OCI-M2 (cell line): ENCODE data around the gene MTURN.
"Not testable (repeated sequence)": the region's sequence is repeated elsewhere in the genome, so short reads cannot be mapped to it uniquely, and the experiment has no call there.

ENCODE experiments used
- DNase-seq: peaks from one replicate; lab custom pipeline; 2025; ENCODE audit not compliant: unreplicated experiment; lab: John Stamatoyannopoulos, UW

MTURN gene

DNA sequence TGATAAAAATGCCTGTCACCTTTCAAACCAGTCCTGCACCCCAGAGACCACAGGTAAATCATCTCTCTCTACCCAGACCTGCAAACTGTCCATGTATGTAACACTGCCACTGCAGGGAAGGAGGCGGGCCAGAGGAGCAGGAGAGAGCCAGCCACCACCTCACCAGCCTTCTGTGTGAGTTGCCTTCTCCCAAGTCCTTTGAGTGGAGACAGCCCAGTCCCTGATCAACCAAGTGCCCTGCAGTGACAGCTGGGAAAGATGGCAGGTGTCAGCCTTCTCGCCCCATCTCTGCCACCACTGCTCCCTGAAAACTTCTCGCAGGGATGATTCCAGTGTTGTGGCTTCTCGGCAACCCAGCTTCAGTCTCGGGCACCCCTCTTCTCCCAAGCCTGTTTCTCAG, 42.4 kb downstream of the MTURN start:
- DNase-seq: no peak

DNA sequence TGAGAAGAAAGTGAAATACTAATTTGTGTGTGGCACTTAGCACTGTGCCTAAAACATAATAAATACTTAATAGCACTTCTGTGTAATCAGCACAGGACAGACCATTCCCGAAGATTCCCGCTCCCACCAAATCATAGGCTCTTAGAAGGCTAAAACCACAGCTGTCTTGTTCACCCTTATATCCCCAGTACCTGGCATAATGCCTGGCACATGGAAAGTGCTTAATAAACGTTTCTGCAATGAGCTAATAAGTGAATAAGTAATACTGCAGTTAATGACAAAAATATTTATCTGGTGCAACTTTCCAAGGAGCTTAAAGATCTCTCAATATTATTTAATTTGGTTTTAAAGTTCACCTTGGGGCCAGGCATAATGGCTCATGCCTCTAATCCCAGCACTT, 43.2 kb downstream of the MTURN start:
- no peak for DNase-seq

DNA sequence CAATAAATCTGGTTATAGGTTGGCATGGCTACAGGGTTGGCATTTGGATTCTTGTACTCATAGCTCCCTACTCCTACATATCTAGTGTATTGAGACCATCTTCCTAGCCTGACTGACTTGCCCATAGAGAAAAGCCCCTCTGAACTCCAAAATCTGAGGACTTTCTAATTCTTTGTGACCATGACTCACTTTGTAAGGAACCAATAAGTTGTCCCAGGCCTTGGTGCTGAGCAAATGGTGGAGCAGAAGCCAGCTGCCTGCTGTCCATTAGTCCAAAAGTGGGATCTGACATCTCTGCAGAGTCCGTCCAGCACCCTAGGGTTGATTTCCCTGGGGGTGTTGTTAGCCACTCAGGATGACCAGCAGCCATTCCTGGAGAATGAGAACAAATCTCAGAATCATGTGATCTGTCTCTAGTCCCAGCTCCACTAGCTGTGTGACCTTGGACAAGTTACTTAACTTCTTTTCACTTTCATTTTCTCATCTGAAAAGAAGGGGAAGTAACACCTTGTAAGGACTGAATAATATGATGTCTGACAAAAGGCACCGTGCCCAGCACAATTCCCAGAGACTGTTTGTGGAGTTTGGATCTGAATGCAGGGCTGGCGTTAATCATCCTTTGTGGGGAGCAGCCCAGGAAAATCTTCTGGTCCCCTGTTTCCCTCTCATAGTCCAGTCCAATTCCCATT, 44.1 kb downstream of the MTURN start:
- DNase-seq: no peak

DNA sequence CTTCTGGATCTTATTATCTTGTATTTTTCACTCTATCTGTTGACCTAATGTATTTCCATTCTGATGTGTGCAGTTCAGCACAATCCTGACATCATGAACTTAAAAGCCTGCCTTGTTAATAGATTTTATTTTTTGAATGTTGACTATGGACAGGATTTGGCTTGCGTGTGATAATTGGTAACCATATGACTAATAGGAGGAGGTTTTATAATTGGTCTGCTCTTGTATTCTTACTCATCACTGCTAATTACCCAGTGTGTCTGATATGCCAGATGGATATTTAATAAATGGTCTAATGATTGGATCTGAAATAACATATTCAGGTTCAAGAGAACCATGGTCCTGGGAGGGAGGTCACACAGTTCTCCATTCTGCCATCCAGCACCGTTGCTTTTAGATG, 45.9 kb downstream of the MTURN start:
- DNase-seq: no peak

DNA sequence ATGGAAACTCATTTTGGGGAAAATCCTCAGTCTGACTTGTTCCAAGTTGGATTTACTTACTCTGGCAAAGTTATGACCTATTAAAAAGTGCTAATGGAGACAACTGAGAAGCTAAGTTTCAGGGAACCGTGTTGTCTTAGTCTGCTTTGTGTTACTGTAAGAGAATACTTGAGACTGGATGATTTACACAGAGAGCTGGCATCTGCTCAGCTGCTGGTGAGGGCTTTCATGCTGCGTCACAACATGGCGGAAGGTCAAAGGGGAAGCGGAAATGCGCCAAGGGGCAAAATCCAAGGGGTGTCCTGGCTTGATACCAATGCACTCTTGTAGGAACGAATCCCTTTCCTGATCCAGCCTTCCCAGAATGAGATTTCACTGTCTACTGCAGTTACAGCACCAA, 46.4 kb downstream of the MTURN start:
- no peak for DNase-seq

DNA sequence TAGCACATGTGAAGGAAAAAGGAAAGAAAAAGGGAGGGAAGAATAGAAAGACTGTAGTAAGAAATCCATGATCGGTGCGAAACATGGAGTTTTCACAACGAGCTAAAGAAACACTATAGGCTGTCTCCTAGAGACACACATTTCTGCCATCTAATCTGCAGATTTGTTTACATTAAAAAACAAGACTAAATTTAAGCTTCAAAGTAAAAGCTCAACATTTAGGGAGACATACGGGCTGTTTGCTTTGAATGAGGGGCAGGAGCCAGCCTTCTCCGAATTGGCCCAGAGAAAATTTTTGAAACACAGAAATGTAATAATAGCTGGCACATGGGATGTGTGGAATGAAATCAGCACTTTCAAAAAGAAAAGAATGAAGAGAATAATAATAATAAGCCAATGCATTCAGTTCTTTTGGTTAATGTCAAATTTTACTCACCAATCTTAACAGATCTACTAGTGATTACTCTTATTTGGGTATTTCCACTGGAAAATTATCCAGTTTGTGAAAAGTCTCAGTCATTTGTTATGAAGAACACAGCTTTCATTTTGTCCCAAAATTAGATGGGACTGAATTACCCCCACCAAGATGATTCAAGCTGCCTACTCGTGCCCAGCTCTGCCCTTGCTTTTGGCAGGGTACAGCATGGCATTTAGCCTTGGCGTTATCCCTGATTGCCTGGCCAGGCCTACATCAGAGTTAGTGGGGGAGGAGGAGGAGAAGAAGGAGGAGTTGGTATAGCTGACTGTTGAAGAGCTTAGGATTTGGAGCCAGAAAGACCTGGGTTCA, 47.1 kb downstream of the MTURN start:
- no peak for DNase-seq

DNA sequence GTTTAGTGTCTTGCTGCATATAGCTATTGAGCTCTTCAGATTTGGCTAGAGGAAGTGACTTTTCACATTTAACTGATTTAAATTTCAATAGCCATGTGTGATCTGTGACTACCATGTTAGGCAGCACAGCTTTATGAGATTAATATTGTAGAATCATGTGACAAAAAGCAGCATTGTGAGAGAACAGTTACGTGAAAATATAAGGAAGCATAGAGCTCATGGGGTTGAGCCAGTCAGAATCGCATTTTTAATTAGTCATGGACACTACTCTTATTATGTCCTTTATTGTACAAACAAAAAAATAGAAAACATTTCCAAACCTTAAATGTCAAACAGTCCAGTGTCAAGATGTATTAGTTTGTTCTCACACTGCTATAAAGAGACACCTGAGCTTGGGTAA, 48.0 kb downstream of the MTURN start:
- no peak for DNase-seq

DNA sequence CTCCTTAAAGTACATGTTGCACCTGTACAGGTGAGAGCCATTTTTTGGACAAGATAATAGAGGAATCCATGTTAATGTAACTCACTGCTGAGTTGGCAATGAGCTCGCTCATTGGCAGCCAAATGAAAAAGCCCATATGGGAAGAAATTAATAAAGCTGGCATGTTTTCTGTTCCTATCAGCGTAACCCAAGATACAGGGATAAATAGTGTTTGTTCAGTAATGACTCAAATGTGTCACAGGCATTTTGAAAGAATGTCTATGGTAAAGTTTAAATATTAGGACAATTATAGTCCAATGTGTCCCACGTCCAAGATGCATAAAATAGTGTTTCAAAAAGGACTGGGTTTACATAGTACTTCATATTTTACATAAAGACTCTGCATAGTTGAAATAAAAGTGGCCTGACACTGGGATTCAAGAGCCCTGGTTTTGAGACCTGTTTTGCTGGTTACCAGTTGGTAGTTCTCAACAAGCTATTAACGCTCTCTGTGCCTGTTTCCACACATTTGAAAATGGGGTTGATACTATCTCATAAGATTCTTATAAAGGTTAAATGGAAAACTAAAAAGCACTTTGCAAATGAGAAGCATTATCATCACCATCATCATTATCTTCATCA, 49.1 kb downstream of the MTURN start:
- no peak for DNase-seq

DNA sequence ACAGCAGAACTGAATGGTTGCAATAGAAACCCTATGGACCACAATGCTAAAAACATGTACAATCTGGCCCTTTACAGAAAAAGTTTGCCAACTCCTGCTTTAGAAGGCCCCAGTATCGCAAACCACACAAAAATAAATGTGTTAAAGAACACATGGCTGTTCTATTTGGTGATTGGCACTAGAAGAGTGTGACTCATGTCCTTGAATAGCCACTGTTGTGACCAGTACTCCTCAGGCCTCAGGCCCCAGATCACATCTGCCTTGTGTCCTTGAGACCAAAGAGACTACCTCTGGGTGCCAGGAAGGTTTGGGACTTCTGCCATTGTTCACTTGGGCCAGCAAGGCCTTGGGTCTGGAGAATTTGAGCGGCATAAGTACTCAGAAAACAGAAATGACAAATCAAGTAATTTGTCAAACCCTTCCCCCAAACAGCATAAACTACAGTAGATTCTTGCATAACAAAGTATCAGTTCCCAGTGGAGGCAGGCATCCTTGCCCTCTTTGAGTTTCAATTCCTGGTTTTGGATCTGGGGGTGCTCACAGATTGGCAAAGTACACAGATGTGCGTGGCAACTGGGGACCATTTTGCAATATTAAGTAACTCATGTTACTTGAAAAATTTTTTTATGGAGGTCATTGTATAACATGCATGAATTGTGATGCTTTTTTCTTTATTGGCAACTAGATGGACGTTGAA, 50.2 kb downstream of the MTURN start:
- DNase-seq: no peak

DNA sequence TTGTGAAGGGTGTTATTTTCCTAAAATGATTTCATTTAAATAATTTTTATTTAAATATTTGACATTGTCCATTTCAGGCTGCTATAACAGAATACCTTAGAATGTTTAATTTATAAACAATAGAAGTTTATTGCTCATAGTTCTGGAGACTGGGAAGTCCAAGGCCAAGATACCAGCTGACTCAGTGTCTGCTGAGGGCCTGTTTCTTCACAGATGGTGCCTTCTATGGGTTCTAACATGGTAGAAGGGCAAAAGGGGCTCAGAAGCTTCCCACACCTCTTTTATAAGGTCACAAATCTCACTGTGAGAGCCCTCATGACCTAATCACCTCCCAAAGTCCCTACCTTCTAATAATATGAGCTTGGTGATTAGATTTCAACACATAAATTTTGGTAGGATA, 50.7 kb downstream of the MTURN start:
- DNase-seq: no peak

DNA sequence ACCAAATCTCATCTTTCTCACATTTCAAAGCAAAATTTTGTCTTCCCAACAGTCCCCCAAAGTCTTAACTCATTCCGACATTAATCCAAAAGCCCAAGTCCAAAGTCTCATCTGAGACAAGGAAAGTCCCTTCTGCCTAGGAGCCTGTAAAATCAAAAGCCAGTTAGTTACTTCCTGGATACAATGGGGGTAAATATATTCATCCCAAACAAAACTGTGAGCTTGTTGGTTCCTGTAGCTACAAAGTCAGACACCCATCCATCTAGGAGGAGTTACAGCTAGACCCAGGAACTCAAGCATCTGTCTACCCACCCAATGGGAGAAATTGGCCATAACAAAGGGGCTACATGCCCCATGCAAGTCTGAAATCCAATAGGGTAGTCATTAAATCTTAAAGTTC, 51.9 kb downstream of the MTURN start:
- no peak for DNase-seq

DNA sequence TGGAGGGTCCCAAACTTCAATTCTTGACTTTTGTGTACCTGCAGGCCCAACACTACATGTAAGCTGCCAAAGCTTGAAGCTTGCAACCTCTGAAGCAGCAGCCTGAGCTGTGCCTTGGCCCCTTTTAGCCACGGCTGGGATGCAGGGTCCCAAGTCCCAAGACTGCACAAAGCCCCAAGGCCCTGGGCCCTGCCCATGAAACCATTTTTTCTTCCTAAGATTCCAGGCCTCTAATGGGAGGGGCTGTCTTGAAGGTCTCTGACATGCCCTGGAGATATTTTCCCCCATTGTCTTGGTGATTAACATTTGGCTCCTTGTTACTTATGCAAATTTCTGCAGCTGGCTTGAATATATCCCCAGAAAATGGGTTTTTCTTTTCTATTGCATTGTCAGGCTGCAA, 52.7 kb downstream of the MTURN start:
- DNase-seq: no peak

DNA sequence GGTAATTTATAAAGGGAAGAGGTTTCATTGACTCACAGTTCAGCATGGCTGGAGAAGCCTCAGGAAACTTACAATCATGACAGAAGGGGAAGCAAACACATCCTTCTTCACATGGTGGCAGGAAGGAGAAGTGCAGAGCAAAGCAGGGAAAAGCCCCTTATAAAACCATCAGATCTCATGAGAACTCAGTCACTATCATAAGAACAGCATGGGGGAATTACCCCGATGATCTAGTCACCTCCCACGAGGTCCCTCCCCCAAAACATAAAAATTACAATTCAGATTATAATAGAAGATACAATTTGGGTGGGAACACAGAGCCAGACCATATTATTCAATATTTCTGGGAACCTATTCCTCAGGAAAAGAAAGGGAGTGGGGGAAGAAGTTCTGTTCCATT, 53.6 kb downstream of the MTURN start:
- DNase-seq: not testable (repeated sequence)

DNA sequence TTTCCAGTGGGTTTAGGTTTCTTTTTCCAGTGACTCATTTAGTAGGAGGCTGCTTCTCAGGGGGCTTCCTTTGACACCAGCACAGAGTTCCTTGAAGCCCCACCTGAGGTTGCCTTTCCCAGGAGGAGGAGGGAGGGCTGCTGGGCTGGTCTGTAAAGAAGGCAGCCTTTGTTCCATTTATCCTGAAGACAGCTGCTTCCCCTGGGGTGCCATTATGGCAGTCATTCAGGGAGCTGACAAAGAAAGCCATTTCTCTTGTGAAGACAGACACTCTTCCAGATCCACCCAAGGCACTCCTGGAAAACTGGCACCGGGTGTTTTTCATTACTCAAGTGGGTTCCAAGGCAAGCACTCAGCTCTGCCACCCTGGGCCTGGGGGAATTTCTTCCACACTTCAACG, 54.0 kb downstream of the MTURN start:
- no peak for DNase-seq

DNA sequence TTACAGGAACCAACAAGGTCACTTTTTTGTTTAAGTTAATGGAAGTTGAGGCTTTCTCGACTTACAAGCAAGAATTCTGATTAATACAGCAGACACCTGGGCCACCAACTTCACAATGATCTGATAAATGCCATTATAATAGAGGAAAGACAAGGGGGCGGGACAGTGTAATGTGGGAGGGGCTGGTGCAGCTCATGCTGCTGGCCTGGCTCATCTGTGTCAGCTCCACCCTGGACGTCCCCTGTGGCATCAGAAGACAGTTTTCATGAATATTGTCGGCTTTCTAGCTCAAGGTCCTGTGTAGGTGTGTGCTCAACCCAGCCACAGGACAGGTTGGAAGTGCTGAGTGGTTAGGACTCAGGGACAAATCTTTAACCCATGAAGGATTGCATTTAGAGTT, 57.0 kb downstream of the MTURN start:
- DNase-seq: no peak

DNA sequence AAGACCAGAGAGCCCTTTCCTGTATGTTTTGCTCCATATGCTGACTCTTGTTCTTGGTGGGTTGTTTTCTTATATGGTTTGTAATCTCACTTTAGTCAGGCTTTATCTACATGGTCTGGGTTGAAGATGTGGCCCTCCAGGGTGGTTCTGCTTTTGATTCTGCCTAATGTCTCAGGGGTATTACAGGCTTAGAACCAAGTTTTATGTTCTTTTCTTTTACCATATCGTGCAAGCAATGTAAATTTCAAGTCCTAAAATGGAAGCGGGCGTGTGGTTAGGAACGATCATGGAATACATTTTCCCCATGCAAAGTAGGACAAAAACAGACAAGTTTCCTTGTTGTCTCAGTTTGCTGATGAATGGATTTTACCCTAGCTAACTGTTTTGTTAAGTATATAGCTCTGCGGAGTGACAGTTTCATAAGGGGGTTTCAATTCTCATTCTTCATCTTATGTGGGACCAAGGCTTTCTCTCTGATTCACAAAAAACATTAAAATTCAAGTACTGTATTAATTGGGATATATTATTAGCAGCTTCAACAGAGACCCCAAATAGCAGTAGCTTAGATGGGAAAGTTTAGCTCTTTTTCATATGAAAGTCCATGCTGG, 58.7 kb downstream of the MTURN start:
- DNase-seq: no peak

DNA sequence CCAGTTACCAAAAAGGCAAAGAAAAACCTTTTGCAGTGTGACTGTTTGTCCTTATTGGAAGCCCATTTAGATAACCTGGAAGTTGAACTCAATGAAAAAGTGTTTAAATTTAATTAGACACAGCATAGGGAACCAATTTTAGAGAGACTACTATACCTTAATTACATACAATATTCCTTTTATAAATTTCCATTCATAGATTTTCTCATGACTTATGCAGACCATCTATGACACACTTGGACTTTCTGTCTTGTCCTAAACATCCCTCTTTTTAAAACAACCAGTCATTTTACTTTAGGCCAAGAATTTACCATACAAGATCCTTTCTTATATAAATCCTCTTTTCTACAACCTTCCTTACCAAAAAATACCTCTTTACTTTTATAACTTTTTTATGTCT, 61.6 kb downstream of the MTURN start:
- no peak for DNase-seq

DNA sequence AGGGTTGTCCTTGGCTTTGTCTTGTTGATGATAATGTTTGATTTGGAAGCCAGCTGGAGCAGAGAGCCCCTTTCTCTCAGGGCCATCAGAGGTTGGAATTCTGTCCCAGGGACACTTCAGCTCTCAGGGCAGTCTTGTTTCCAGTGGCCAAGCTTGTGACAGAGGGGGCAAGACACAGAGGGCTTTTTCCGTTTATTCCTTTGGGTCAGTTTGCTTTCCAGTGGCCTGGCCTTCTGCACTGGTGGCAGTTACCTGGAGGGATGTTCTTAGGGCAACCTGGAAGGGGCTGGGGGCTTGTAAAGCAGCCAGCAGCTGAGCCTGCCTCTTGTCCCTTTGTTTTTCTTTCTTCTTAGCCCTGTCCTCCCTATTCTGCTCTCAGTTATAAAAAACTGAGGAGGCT, 62.7 kb downstream of the MTURN start:
- DNase-seq: no peak

DNA sequence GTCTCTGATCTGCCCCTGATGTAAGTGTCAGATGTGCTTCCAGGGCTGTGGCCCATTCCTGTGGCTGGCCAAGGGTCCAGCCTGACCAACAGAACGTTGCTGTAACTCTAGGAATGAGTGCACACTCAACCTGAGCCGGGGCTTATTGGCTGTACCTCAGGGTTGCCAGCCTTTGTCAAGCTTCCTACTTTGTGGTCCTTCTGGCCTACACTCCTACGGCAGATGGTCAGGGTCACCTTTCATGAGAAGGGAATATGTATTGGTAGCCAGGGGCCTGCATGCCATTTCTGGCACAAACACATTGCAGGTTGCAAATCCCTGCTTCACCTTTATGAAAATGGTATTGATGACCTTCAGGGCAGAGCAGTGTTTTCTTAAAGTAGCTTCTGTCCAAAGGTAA, 64.5 kb downstream of the MTURN start:
- no peak for DNase-seq

DNA sequence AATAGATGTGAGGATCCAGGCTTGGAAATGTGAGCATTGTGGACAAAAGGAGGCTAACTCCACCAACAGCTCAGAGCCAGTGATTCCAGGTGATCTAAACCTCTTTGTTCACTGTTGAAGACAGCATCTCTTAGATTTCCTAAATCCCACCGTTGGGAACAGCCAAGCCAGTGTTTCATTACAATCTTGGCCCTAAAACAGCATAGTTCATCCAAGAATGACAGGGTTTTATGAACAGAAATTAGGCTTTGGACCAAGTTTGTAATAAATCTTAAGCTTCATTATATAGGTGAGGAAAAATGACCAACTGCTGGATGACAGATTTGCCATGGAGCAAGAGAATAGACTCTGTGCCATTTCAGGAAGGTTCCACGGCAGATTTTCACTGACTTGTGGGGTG, 65.8 kb downstream of the MTURN start:
- DNase-seq: no peak

DNA sequence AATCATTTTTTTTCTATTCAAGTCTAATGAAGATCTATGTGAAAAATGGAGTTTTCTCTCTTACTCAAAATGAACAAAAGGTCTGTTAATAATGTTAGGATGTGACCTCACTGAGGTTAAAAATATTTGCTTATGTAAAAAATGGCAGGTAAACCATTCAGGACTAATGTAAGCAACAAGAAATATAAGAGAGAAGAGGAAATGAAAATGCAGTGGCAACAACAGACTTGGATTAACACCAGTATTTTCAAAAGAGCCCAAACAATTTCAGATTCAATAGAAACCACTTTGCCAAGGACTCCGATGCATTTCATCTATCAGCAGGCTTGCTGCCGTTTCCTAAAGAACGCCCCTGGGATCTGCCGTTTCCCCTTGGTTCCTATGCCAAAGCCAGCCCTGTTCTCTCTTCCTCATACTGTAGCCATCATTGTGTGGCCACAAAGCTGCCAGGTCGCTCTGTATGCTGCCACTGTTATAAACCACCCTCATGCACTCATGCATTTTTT, 66.4 kb downstream of the MTURN start:
- no peak for DNase-seq
